Activated CD4-positive, alpha-beta T cell treated with anti-CD3 and anti-CD28 coated beads, Interleukin-2, amount 50 U/mL, for 16 hours (primary cell): ENCODE measurements around the gene PTH1R.

Source experiments
- DNase-seq: peaks from one replicate; pipeline ENCODE4 v3.0.0-alpha.2; 2020

Gene PTH1R

DNA sequence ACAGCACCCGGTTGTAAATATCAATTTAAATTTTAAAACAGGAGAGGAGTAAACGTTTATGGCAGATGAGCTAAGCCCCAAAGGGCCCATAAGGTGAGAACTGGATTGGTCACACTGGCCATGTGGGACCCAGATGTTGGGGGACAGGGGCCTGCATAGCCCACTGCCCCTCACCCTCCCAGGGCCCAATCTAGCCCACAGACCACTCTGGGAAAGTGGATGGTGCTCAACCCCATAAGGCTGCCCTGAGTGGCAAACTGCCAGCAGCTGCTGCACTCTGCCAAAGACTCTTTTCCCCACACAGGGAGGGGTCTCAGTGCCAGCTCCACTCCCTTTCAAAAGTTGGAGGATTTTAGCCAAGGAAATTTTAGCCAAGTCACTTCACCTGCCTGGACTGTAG is 56.6 kb downstream of the PTH1R start:
- no peak for DNase-seq

DNA sequence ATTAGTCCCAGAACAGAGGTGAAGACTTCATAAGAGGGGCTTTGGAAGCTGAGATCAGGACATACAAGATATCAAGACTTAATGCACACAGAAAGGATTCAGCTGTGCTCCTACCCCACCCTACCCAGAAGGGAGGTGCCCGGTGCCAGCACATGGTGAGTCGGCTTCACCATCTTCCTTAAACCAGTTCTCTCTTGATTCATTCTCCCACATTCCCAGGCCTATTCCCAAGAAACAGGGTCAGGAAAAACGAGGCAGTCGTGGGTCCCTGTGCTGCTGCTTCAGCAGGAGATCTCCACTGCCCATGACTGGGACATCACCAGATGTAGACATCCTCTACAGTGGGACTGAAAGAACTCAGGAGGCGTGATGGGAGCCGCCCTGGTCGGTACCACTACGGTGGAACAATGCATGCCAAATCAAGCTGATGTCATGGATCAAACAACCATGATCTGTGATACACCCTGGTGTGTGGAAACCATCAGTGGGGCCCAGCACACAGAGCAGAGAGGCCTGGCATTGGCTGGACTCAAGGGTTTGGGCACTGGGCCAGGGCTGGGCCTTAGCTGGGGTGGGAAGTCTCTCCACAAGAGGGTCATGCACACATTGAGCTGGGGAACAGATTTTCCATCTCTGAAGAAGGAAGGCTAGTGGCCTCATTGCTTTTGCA is 57.1 kb downstream of the PTH1R start:
- DNase-seq = no peak

DNA sequence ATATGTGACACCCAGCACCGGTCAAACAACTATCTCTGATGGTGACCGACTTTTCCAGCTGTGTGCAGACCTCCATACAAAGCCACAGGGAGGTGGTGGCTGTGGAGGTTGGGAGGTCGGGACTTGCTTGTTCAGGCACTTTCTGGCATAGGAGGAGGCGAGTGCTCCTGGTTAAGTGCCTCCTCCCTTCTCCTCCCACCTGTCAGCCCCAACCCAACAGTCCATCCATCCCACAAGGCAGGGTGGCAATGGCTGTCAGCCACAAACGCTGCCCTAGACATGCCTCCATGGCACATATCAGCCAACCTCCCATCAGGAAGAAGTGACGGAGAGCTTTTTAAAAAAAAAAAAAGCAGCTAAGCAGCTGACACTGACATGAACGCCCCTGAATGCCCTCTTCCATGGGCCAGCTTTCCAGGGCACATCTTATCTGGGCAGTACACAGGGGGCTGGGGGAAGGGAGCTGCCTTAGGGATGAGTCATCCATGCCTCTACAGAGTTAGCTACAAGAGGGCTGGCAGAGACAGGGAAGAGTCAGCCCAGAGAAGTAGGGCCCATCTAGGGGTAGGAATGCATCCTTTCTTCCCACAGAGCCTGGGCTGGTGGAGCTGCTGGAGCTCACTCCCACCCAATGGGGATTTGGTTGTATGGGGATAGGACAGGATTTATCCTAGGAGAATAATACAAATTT is 57.8 kb downstream of the PTH1R start:
- no peak for DNase-seq

DNA sequence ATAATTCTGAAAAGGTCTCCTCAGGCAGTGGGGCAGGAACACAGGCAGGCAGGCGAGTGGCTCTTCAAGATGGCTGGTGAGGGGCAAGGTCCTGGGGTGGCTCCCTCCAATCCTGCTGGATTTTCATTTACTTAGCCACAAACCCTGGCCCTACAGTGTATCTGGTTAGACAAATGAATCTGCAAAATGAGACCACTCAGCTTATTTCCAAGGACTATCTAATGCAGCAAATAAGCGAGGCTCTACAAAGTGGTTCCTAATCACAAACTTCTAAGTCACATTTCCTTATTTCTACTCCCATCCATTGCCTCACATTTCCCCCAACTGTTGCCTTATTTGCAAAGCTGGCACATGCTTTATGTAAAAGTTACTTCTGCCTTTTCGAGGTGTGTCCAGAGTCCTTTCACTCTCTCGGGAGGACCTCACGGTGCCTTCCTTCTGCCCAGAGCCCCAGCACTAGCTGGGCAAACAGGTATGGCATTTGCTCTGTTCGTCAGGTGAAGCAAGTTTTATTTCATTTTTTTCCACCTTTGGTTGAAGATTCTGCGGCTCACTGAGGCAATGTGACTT is 58.6 kb downstream of the PTH1R start:
- DNase-seq = no peak

DNA sequence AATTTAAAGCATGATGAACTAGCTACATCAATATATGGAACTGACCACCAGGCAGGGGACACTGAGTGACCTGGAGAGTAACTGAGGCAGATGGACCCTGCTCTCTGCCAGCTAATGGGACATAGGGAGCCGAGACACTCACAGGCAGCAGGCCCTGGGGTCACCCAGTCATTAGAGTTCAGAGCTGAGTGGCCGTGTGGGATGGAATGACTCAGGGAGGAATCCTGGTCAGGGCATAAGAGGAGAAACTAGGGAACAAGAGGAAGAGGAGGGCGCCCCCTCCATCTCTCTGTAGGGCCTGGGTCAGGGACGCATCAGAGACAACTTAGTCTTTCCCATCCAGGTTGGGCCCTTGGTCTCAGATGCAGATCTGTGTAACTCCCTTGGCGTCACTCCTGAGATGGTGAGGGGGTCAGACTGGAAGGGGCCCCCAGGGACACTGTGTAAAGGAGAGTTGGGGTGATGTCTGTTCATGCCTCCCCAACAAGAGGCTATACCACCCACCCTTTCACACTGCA is 59.3 kb downstream of the PTH1R start:
- DNase-seq = no peak

DNA sequence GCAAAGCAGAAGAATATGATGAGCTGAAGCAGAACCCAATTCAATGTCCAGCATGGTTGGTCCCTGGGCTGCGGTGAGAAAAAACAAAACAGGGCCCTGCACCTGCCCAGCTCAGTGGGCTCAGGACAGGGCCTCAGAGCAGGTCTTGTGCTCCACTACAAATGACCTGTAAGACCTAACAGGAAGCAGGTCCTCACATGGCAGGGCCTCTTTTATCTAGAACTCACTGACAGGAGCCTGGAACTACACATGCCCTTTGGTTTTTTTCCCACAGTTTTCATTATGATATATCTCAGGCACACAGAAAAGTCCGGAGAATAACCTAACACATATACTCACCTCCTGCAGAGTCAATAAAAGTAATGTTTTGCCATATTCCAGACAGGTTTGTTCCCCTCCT is 60.6 kb downstream of the PTH1R start:
- DNase-seq = no peak

DNA sequence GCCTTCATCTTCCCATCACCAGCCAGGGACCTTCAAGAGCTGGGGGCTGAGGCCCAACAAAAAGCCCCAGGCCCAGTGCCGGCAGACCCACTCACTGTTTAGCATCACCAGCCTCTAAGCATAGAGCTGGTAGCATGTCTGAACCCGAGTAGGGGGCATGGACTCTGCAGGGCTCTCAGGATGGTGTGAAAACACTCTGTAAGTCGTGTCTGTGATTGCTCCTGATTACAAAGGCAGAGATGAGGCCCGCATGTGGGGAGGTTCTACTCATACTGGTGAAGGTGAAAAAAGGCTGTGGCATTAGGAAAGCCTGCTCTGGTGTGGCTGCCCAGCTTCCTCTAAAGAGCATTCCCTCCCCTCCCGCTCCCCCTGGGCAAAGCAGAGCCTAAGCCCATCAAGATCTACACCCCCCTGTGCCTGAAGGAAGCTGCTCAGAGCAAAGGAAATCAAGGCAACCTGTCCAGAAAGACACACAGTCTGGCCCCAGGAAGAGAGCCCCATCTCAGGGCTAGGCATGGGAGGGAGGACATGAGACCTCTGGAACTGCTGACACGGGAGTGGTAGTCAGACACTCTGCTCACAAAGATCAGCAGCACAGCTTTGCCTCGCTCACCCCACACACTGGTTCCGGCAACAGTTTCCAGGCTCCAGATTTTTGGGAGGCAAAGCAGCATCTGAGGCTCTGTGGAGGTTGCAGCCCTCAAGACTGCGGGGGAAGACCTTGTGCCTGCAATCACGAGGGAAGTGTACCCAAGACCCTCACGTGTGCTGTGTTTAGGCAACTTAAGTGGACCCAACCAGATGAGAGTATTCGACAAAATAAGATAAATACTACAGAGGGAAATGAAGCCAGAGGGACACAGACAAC is 62.3 kb downstream of the PTH1R start:
- DNase-seq = no peak

DNA sequence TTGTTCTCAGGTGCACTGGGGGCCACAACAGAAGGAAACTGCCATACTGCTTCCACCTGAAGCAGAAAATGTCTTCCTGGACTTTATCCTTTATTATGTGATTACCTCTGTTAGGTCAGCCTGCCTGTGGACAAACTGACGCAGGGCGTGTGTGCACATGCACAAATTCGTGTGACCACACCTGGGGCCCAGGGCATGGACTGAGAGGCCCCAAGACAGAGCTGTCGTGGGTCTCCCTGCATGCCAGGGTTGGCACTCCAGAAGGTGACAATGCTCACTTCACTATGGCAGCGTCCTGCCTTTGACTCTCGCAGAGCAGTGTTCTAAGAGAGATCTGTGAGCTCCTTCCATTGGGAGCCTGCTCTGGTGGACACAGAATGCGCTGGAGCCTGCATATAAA is 64.6 kb downstream of the PTH1R start:
- DNase-seq = no peak

DNA sequence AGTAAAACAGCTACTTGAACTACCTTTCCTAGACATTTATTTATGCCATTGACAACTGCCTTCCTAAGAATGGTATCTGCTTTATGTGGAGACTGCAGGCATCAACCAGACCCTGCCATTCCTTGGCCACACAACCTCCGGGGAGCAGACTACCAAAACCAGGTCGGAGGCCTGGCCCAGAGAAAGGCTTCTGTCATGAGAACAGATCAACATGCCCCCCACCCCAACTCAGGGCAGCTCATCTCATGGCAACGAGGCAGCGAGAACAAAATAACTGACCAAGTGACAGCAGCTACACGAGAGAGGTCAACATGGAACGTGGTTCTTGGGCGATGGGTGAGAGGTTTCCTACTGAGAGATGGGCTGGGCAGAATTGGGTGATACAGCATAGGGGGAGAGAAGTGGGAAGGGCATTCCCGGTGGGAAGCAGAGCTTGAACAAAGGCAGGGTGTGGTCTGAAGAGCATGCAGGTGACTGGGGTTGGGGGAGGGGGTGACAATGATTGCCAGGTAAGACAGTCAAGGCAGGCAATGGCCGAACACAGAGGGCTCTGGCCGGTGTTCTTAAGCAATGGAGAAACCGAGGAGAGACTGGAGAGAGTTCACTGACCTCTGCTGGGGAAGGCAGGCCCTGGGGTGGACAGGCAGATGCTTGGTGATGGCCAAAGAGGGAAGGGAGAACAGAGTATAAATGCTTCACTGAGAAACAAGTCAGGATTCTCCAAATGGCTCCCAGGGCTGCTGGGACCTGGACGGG is 65.1 kb downstream of the PTH1R start:
- DNase-seq = no peak

DNA sequence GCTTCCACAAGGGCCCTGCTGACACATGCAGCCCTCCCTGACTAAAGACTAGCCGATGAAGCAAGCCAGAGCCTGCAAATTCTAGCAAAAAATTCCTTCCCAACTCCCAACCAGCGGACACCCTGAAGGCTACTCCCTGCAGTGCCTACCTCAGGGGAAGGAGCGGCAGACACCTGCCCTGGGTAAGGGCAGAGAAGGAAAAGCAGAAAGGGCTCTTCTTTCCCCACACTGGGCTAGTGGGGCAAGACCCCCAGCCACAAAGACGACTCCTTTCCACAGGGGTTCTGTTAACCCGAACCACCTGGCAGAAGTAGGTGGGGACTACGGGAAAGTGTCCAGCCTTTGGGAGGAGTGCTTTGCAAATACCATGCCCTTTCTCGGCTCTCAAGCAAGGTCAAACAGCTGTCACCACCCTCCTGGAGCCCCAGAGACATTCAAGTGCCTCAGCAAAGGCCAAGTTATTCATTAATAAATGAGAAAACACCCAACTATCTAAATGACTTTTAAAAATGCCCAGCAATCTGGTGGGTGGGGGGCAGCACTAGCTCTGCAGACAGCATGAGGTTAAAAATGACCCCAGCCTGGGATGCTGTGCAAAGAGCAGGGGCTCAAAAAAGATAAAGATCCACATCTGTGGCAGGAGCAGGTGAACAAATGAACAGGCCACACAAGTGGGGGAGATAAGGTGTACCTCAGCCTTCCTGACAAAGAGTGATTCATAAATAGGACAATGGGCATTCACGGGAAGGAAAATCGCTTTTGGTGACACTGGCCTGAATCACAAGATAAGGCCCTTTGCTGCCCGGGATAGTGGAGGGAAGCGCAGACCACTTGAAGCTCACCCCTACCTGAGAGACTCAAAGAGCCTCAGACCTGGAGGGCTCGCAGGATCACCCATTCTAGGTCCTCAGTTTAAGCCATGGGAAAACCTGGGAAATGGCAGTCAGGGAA is 66.0 kb downstream of the PTH1R start:
- no peak for DNase-seq

DNA sequence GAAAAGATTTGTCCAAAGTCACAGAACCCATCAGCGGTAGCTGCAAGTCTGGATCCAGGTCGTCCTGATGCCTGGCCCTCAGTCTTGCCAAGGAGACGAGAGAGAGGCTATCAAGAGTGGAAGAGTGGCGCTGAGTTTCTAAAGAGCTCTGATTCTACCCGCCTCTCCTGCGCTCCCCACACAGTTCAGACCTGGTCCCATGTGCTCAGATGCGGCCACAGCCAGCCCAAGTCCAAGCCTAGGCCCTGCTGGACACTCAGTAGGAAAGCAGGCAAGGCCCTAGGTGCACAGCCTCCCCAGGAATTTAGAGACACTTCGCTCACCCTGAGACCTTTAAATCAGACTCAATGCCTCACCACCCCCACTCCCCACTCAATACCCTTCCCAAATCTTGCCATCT is 66.7 kb downstream of the PTH1R start:
- DNase-seq = no peak

DNA sequence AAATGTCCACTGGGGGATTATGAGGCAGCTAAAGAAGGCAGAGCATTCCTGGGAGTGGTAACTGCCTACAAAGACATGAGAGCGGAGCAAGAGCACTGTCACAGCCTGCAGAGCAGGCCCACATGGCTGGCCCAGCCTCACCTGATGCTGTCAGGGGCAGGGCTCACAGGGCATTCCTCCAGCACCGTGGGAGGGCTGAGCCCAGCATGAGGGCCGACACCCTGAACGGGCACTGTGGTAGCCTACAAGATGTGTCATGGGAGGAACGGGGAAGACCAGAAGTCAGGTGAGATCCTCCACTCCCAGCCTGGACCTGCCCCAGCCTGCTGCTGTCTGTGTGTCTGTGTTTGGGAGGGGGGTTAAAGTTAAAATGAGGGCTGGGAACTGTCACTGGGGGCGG is 68.9 kb downstream of the PTH1R start:
- no peak for DNase-seq

DNA sequence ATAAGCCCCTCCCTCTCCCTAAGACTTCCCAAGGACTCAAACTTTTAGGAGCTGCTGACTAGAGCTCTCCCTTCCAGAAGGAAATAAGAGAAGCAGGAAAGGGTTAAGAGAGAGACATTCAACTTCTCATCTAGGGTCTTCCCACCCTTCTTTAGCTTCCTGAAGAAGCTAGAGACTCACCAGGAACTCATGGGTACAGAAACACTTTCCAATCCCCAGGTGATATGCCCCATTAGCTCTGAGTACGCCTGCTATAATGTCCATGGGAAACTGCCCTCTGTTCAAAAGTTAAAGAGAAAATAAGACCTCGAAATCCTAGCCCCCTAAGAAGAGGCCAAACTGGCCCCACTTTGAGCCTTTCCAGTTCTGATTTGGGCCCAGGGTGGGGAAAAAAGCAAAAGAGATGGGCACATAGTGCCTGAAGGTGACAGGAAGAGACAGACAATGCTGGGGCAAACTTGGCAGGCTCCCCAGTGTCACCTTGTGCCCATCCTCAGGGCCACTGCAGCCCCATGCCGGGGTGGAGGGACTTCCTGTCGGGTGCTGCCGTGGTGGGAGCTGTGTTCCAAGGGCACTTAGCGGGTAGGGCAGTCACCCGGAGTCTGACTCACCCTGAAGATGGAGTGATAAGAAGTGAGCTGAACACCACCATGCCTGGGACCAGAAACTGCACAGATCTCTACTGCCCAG is 69.5 kb downstream of the PTH1R start:
- peak; percentile 83 for DNase-seq

DNA sequence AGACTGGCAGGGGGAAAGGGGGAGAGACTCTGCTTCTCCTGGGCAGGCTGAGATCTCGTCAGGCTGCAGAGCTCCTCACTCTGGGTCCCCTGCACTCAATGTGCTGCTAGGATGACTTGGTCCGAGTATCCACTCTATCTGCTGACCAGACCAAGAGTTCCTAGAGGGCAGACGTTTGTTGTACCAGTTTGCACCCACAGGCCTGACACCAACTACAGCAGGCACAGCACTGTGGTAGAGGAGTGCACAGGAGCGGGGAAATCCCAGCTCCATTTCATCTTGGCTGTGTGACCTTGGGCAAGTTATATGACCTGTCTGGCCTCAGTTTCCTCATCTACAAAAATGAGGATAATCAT is 70.0 kb downstream of the PTH1R start:
- no peak for DNase-seq

DNA sequence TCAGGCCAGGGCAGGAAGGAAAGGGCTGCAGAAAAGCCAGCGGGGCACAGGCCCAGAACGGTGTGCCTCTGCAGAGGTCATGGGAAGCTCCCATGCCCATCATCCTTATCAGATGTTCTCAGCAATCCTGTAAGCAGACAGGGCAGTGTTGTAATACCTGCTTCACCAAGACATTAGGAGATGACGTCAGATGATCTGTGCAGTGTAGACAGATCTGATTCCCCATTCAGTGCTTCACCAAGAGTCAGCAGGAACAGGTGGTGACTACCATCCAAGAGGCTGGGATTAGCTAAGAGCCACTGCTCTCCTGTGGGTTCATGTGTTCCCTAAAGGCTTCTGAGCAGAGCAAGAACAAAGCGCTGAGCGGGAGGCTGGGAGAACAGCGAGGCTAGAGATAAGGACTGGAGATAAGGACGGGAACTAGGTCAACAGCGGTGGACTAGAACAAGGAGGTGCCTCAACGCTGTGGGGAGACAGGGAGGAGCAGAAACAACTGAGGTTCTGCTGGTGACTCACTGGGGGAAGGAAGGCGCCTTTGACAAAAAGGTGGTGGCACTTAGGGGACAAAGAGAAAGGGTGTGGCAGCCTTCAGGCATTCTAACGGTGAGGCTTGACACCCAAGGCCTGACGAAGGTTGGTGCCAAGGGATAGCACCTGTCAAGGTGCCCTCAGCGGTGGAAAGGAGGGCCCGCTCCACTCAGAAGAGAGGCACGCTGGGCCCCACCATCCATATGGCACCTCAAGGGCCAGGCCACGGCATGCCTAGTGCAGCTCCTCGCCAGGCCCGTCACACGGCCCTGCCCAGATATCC is 70.7 kb downstream of the PTH1R start:
- peak; percentile 79 for DNase-seq

DNA sequence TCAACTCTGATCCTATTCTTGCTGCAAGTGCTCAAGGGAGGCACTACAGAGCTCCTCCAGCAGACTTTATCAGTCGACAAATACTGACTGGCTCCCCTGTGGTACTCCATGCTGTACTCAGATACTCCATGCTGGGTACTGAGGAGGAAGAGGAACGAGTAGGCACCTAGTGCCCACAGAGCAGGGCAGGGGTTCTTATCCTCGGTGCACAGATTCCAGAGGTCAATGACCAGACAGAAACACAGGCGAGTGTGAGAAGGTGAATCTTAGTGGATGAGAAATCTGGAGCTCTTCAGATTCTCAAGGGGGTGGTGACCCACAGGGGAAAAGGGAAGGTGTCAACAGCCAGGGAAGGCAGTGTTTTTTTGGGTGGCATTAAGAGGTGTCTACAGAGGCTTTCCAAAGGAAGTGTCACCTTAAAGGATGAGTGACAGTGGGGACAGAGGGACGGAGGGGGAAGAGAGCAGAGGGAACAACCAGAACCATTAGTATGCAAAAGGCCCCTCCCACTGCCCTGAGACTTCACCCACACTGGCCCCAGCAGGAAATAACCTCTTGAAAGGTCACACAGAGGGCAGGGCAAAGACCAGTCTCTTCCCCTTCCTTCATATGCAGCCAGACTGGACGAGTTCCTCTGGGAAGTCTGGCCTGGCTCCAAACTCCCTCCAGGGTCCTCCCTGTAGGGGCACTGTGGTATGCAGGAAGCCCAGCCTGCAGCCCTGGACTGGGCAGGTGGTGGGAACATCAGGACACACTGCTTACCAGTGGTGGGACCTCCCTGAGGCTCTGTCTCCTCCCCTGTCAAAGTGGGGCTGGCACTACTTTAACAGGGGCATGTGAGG is 71.5 kb downstream of the PTH1R start:
- no peak for DNase-seq

DNA sequence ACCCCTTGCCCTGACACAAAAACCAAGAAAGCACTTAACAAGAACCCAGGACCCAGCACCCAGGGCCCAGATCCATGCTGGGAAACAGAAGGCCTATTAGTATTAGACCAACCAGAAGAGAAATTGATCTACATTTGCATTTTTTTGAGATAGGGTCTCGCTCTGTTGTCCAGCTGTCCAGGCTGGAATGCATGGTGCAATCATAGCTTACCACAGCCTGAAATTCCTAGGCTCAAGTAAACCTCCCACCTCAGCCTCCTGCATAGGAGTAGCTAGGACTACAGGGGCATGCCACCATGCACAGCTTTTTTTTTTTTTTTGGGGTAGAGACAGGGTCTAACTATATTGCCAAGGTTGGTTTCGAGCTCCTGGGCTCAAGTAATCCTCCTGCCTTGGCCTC is 72.7 kb downstream of the PTH1R start:
- no peak for DNase-seq

DNA sequence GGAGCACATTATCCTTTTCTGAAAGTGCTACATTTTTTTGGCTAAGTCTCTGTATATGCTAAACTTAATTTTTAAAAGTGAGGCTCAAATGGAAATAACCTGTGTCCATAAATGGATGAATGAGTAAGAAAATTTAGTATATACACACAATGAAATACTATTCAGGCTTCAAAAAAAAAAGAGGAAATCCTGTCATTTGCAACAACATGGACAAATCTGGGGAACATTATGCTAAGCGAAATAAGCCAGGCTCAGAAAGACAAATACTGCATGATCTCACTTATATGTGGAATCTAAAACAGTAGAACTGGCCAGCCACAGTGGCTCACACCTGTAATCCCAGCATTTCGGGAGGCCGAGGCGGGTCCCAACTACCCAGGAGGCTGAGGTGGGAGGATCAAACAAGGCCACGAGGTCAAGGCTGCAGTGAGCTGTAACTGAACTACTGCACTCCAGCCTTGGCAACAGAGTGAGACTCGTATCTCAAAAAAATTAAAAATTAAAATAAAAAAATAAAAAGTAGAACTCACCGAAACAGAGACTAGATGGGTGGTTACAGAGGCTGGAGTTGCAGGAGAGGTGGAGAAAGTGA is 73.2 kb downstream of the PTH1R start:
- DNase-seq = no peak

DNA sequence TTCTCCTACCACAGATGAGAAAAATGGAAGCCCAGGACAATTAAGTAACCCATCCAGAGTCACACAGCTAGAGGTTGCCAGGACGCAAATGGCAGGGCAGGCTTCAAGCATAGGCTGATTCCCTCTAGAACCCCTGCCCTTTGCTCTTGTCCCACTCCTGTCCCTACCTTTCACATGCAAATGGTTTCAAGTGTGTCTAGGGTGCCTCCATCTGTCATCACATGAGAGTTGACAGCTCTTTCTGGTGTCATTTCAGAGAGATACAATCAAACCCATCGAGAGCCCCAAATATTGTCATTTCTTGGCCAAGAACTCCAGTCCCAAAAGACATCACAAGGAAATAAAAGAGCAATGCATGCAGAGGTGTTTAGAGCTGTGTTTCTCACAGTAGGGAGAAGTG is 75.3 kb downstream of the PTH1R start:
- no peak for DNase-seq
